Liver (tissue), 9 donors: ENCODE data around the gene CPNE9. TPM values are rescaled to one million over a fixed set of nuclear protein-coding genes. Genes with fewer than 3 reads are reported as not detected.

Source experiments
- DNase-seq: peaks from one replicate; pipeline ENCODE4 v3.0.0-alpha.2; 2017; ENCODE audit warnings: low spot score
- H3K27ac ChIP-seq, 2 donors: one replicate each; pipeline ENCODE4 v1.7.0; 2013; ENCODE audit warnings: inconsistent platforms in 2 of 2, low read length in 2 of 2, control low read depth in 1 of 2, low read depth in 1 of 2, mild to moderate bottlenecking in 1 of 2
- H3K27me3 ChIP-seq, 4 donors: one replicate each; pipeline versions ENCODE4 v1.6.1 to v1.7.0; 2013; ENCODE audit warnings: low read length in 3 of 4, inconsistent platforms in 1 of 4, mild to moderate bottlenecking in 1 of 4, moderate library complexity in 1 of 4; ENCODE audit not compliant: control insufficient read depth in 4 of 4, insufficient read depth in 4 of 4
- H3K36me3 ChIP-seq, 4 donors: one replicate each; pipeline versions ENCODE4 v1.6.1 to v1.7.0; 2013; ENCODE audit warnings: low read length in 3 of 4, mild to moderate bottlenecking in 3 of 4, low read depth in 1 of 4, moderate library complexity in 1 of 4; ENCODE audit not compliant: control insufficient read depth in 4 of 4, insufficient read depth in 3 of 4
- H3K4me1 ChIP-seq, 4 donors: one replicate each; pipeline versions ENCODE4 v1.6.1 to v1.7.0; 2013; ENCODE audit warnings: low read length in 3 of 4, mild to moderate bottlenecking in 3 of 4, moderate library complexity in 1 of 4; ENCODE audit not compliant: control insufficient read depth in 4 of 4, insufficient read depth in 4 of 4
- H3K4me3 ChIP-seq, 3 donors: one replicate each; pipeline versions ENCODE4 v1.6.1 to v1.7.0; 2013; ENCODE audit warnings: low read length in 3 of 3, control low read depth in 1 of 3, low read depth in 1 of 3, mild to moderate bottlenecking in 1 of 3
- H3K9ac ChIP-seq, 2 donors: one replicate each; pipeline ENCODE4 v1.7.0; 2013; ENCODE audit warnings: low read length in 2 of 2, mild to moderate bottlenecking in 2 of 2, moderate library complexity in 2 of 2, control low read depth in 1 of 2, low read depth in 1 of 2
- H3K9me3 ChIP-seq, 4 donors: one replicate each; pipeline versions ENCODE4 v1.6.1 to v1.7.0; 2013; ENCODE audit warnings: low read length in 3 of 4; ENCODE audit not compliant: control insufficient read depth in 4 of 4
- EGR1 ChIP-seq, 2 donors: IDR thresholded peaks; 2 replicates each; pipeline ENCODE4 v1.6.1; 2016 to 2018; ENCODE audit warnings: antibody characterized with exemption in 2 of 2, low read depth in 2 of 2
- FOXA1 ChIP-seq: IDR thresholded peaks from 2 replicates; pipeline ENCODE4 v1.6.1; 2016; ENCODE audit warnings: antibody characterized with exemption
- FOXA2 ChIP-seq: IDR thresholded peaks from 2 replicates; pipeline ENCODE4 v1.6.1; 2016; ENCODE audit warnings: antibody characterized with exemption
- GABPA ChIP-seq, 2 donors: IDR thresholded peaks in 1 of 2; conservative IDR thresholded peaks in 1 of 2; 2 replicates each; pipeline ENCODE4 v1.6.1; 2016; ENCODE audit warnings: antibody characterized with exemption in 2 of 2, mild to moderate bottlenecking in 1 of 2, moderate library complexity in 1 of 2
- HNF4A ChIP-seq, 2 donors: conservative IDR thresholded peaks; 2 replicates each; pipeline ENCODE4 v1.6.1; 2016; ENCODE audit warnings: antibody characterized with exemption in 2 of 2, mild to moderate bottlenecking in 2 of 2
- HNF4G ChIP-seq: IDR thresholded peaks from 2 replicates; pipeline ENCODE4 v1.6.1; 2016; ENCODE audit warnings: antibody characterized with exemption
- JUND ChIP-seq, 2 donors: IDR thresholded peaks; 2 replicates each; pipeline ENCODE4 v1.6.1; 2016; ENCODE audit warnings: antibody characterized with exemption in 2 of 2
- NR2F2 ChIP-seq: IDR thresholded peaks from 2 replicates; pipeline ENCODE4 v1.6.1; 2016; ENCODE audit warnings: antibody characterized with exemption
- REST ChIP-seq: IDR thresholded peaks from 2 replicates; pipeline ENCODE4 v1.6.1; 2016; ENCODE audit warnings: antibody characterized with exemption, mild to moderate bottlenecking
- RXRA ChIP-seq, 2 donors: IDR thresholded peaks; 2 replicates each; pipeline ENCODE4 v1.6.1; 2017 to 2018; ENCODE audit warnings: antibody characterized with exemption in 2 of 2, mild to moderate bottlenecking in 1 of 2
- SP1 ChIP-seq: IDR thresholded peaks from 2 replicates; pipeline ENCODE4 v1.6.1; 2018; ENCODE audit warnings: antibody characterized with exemption, mild to moderate bottlenecking
- TAF1 ChIP-seq: conservative IDR thresholded peaks from 2 replicates; pipeline ENCODE4 v1.6.1; 2016; ENCODE audit warnings: antibody characterized with exemption, mild to moderate bottlenecking
- YY1 ChIP-seq: IDR thresholded peaks from 2 replicates; pipeline ENCODE4 v1.6.1; 2016; ENCODE audit warnings: antibody characterized with exemption, mild to moderate bottlenecking
- ZBTB33 ChIP-seq: IDR thresholded peaks from 2 replicates; pipeline ENCODE4 v1.6.1; 2016; ENCODE audit warnings: antibody characterized with exemption
- WGBS: extraction: QIAGEN DNeasy Blood & Tissue Kit; methylation state at CpG from one replicate; pipeline ENCODE4 v1.1.7; 2013; 5-methylcytosine and 5-hydroxymethylcytosine counted together
- polyA plus RNA-seq, 2 donors: library from polyadenylated mRNA; stranded (reverse) in 1 of 2; unstranded in 1 of 2; fragments of 200-250 nt in 1 of 2; fragments of >200 nt in 1 of 2; fragmentation: Nextera tagmentation in 1 of 2; extraction: Ambion mirVana in 1 of 2; gene quantifications; one replicate each; pipeline versions ENCODE4 v1.2.1 to v1.2.3, GENCODE V29; 2013 to 2015
- total RNA-seq, 2 donors: library from RNA; depleted of rRNA; stranded (reverse); fragments of >200 nt; gene quantifications; one replicate each; pipeline ENCODE4 v1.2.3, GENCODE V29; 2014
- donor health status: healthy.
- donor health status: healthy.
- donor health status: healthy.
- donor health status: healthy.
- donor health status: healthy.

Gene CPNE9
- total and polyA plus RNA-seq, 4 donors = not detected

- DNase-seq = no peak
- TF ChIP-seq SP1 = peak; percentile 11
- no peak for TF ChIP-seq GABPA (IDR thresholded peaks at IDR 0.05 in 1 of 2, conservative IDR thresholded peaks at IDR 0.05 in 1 of 2)
- TF ChIP-seq HNF4A (conservative IDR thresholded peaks at IDR 0.05) = peak; percentile 56 to 65
- H3K9ac ChIP-seq = peak overlapping the region in 1 of 2 donors; percentile 5
- H3K27ac ChIP-seq = peak overlapping the region; percentile 79 to 88
- no peaks in the 10 kb centered on the region for H3K27me3 ChIP-seq
- peaks cover 5 to 27% (median 25%) of the 10 kb centered on the region in 4 donors for H3K4me1 ChIP-seq
- H3K36me3 ChIP-seq = peaks cover 8 to 33% (median 23%) of the 10 kb centered on the region in 4 donors
- WGBS = 38% methylated on average over 17 of the region's 17 CpGs
- H3K9me3 ChIP-seq = no peaks in the 10 kb centered on the region
- peak overlapping the region; percentile 61 to 85 (median 77) for H3K4me3 ChIP-seq
These were observed 47.2 kb downstream of the CPNE9 start for GRCh38 chr3:9750556-9751411.

- Histone ChIP-seq H3K27me3 (no peaks in the 10 kb centered on the region), H3K9ac (no peak overlapping the region), H3K36me3 (peaks cover 19 to 44% (median 35%) of the 10 kb centered on the region in 4 donors), H3K4me3 (no peak overlapping the region), H3K27ac (no peak overlapping the region), H3K9me3 (no peaks in the 10 kb centered on the region), H3K4me1 (peaks cover 5 to 21% (median 20%) of the 10 kb centered on the region in 4 donors)
- no peak for TF ChIP-seq YY1
- TF ChIP-seq EGR1 (IDR thresholded peaks at IDR 0.05; ENCODE audit: low read depth in 2 of 2) = no peak
- TF ChIP-seq HNF4G = no peak
- TF ChIP-seq TAF1 = no peak
- no peak for TF ChIP-seq REST
- TF ChIP-seq RXRA (IDR thresholded peaks at IDR 0.05) = no peak
- TF ChIP-seq ZBTB33 = no peak
- TF ChIP-seq GABPA (IDR thresholded peaks at IDR 0.05 in 1 of 2, conservative IDR thresholded peaks at IDR 0.05 in 1 of 2) = no peak
- TF ChIP-seq HNF4A (conservative IDR thresholded peaks at IDR 0.05) = no peak
- no peak for TF ChIP-seq FOXA1
- TF ChIP-seq JUND (IDR thresholded peaks at IDR 0.05) = no peak
- TF ChIP-seq NR2F2 = no peak
- TF ChIP-seq FOXA2 = no peak
- 78% methylated on average over 8 of the region's 8 CpGs for WGBS
- DNase-seq = no peak
These were observed 51.0 kb downstream of the CPNE9 start for GRCh38 chr3:9754678-9755077.
